Keratinocyte (primary cell): ENCODE results near the gene NFATC2.

Source experiments
- CTCF ChIP-seq, 3 experiments: IDR thresholded peaks in 1 of 3; conservative IDR thresholded peaks in 1 of 3; optimal IDR thresholded peaks in 1 of 3; 2 replicates in 2 of 3; 3 replicates in 1 of 3; pipeline versions ENCODE3 to v1.5.1; 2011; ENCODE audit warnings: low read length in 3 of 3, mild to moderate bottlenecking in 3 of 3, moderate library complexity in 2 of 3, control low read depth in 1 of 3, inconsistent platforms in 1 of 3; ENCODE audit not compliant: insufficient read depth in 2 of 3; ENCODE audit errors: extremely low read depth in 1 of 3
- EZH2 ChIP-seq: IDR thresholded peaks from one replicate; pipeline ENCODE4 v1.6.1; 2012; ENCODE audit warnings: inconsistent platforms, mild to moderate bottlenecking, low read length, moderate library complexity

GRCh38 chr20:51468636-51469035 is 73.9 kb downstream of the NFATC2 start:
- TF ChIP-seq EZH2 (no peak), CTCF (optimal IDR thresholded peaks at IDR 0.05 in 1 of 3, IDR thresholded peaks at IDR 0.05 in 1 of 3, conservative IDR thresholded peaks at IDR 0.05 in 1 of 3; ENCODE audit: extremely low read depth in 1 of 3, insufficient read depth in 2 of 3, low read length in 3 of 3) (no peak)
